HG02970 (cell line): ENCODE results near the gene SC5D.

Experiments used
- ATAC-seq: cut with Tn5 transposase; IDR thresholded peaks from one replicate; pipeline ENCODE4 v1.9.1; 2021; ENCODE audit warnings: mild to moderate bottlenecking, moderate library complexity, moderate number of reproducible peaks; ENCODE audit not compliant: unreplicated experiment, low FRiP score

SC5D gene

GRCh38 chr11:121351083-121351630 lies 58.6 kb downstream of the SC5D start:
- ATAC-seq, result no peak

- no peak for ATAC-seq
These were observed 59.8 kb downstream of the SC5D start for GRCh38 chr11:121352251-121352891.

- ATAC-seq, result no peak
These were observed 61.6 kb downstream of the SC5D start for GRCh38 chr11:121354192-121354591.

GRCh38 chr11:121356357-121356756 lies 63.8 kb downstream of the SC5D start:
- no peak for ATAC-seq
